K562 (cell line): ENCODE data around the gene BCAS4. TPM values are rescaled to one million over a fixed set of nuclear protein-coding genes. Genes with fewer than 3 reads are reported as not detected.
A peak's percentile ranks its signal among the peaks of the same experiment; 100 is the strongest.

Experiments
- ATF6 ChIP-seq: sonication (generic); formaldehyde crosslinking; IDR thresholded peaks from 2 replicates; pipeline ENCODE4 v1.4.0; 2020; ENCODE audit warnings: mild to moderate bottlenecking, missing genetic modification reagents
- BDP1 ChIP-seq: IDR thresholded peaks from 3 replicates; pipeline ENCODE4 v1.6.1; 2011; ENCODE audit not compliant: insufficient read length, insufficient read depth
- CC2D1A ChIP-seq: fragments of 450-650 bp; IDR thresholded peaks from 2 replicates; pipeline ENCODE4 v1.6.1; 2017; ENCODE audit warnings: mild to moderate bottlenecking
- CTCF ChIP-seq, 3 experiments: IDR thresholded peaks in 2 of 3; conservative IDR thresholded peaks in 1 of 3; 2 replicates each; pipeline ENCODE4 v1.5.1; 2011 to 2012; ENCODE audit warnings: low read length in 3 of 3, mild to moderate bottlenecking in 3 of 3, control low read depth in 2 of 3, improper control_type of control experiment in 1 of 3, inconsistent platforms in 1 of 3, low read depth in 1 of 3, mixed read lengths in 1 of 3, moderate library complexity in 1 of 3; ENCODE audit not compliant: insufficient read depth in 2 of 3
- DIDO1 ChIP-seq: fragments of 450-650 bp; IDR thresholded peaks from 2 replicates; pipeline ENCODE4 v1.6.1; 2016; ENCODE audit warnings: low read depth, missing biosample characterization, missing genetic modification characterization
- HNRNPH1 ChIP-seq: fragments of 200-400 bp; formaldehyde crosslinking; optimal IDR thresholded peaks from 2 replicates; pipeline ENCODE3; 2017; ENCODE audit warnings: low read depth, mild to moderate bottlenecking, low read length, moderate library complexity
- ILK ChIP-seq: fragments of 450-650 bp; IDR thresholded peaks from 2 replicates; pipeline ENCODE4 v1.6.1; 2016; ENCODE audit warnings: missing genetic modification characterization, low read depth, mild to moderate bottlenecking, missing compliant biosample characterization, moderate library complexity, borderline replicate concordance
- RNF2 ChIP-seq: sonication (generic); IDR thresholded peaks from 2 replicates; pipeline ENCODE4 v1.6.1; 2016
- SAFB2 ChIP-seq: fragments of 200-400 bp; formaldehyde crosslinking; IDR thresholded peaks from 2 replicates; pipeline ENCODE4 v1.6.1; 2018; ENCODE audit warnings: borderline replicate concordance, low read length, low read depth, moderate library complexity; ENCODE audit not compliant: severe bottlenecking
- SMC3 ChIP-seq: conservative IDR thresholded peaks from 2 replicates; pipeline ENCODE4 v1.6.1; 2011; ENCODE audit warnings: low read depth, low read length, improper control_type of control experiment; ENCODE audit not compliant: insufficient read depth
- TFAM ChIP-seq: fragments of 250-450 bp; sonication (Bioruptor Pico); conservative IDR thresholded peaks from 2 replicates; pipeline ENCODE4 v1.5.0; 2021; ENCODE audit warnings: mild to moderate bottlenecking, moderate library complexity
- U2AF1 ChIP-seq: fragments of 200-400 bp; formaldehyde crosslinking; optimal IDR thresholded peaks from 2 replicates; pipeline ENCODE3; 2017; ENCODE audit warnings: mild to moderate bottlenecking, low read depth, low read length, moderate library complexity
- polyA plus RNA-seq, 8 experiments: library from polyadenylated mRNA; depleted of rRNA in 4 of 8; stranded (reverse) in 5 of 8; unstranded in 3 of 8; fragments of >200 nt; fragmentation: Nextera tagmentation in 2 of 8; fragmentation: Illumina TruSeq in 1 of 8; extraction: Ambion mirVana in 2 of 8; extraction: Trizol in 1 of 8; gene quantifications; 2 replicates each; pipeline versions ENCODE4 v1.2.1 to v1.2.3, GENCODE V29; 2011 to 2014; ENCODE audit warnings: inconsistent platforms in 1 of 8, missing spikeins in 1 of 8
- total RNA-seq, 7 experiments: library from RNA; depleted of rRNA in 6 of 7; stranded (reverse); fragments of >200 nt in 6 of 7; fragmentation: Illumina TruSeq in 2 of 7; extraction: Trizol in 2 of 7; gene quantifications; 2 replicates each; pipeline versions ENCODE4 v1.2.1 to v1.2.3, GENCODE V29; 2011 to 2021; ENCODE audit warnings: low replicate concordance in 1 of 7
- TF ChIP-seq, protein P1 (sequence below): fragments of 250-450 bp; sonication (Bioruptor Pico); IDR thresholded peaks from 2 replicates; pipeline ENCODE4 v1.5.0; 2021; ENCODE audit warnings: mild to moderate bottlenecking, borderline replicate concordance

BCAS4 gene
- total and polyA plus RNA-seq, 9 of the 15 experiments (the other 6 are each of a cell fraction or from before 2014, with no cell fraction given): 0.15 to 2.3 (median 0.47) TPM

GRCh38 chr20:50790651-50791277 is 4.1 kb upstream of the BCAS4 start (continued):
- TF ChIP-seq U2AF1 (no peak), SMC3 (peak; percentile 66; the same call in 1 of the 2 replicates), SAFB2 (no peak), ATF6 (CRISPR knock-in tag) (0 out of 2 replicates have a peak, but pooled peaks have one; percentile 59), TFAM (CRISPR knock-in tag) (no peak), ILK (tag) (no peak), CC2D1A (no peak), HNRNPH1 (no peak), CTCF (IDR thresholded peaks at IDR 0.05 in 2 of 3, conservative IDR thresholded peaks at IDR 0.05 in 1 of 3; ENCODE audit: insufficient read depth in 2 of 3, low read depth in 1 of 3, low read length in 3 of 3) (peak; percentile 85 to 90 (median 88)), DIDO1 (no peak), BDP1 (no peak), RNF2 (peak; percentile 82)
- TF ChIP-seq, protein P1, sequence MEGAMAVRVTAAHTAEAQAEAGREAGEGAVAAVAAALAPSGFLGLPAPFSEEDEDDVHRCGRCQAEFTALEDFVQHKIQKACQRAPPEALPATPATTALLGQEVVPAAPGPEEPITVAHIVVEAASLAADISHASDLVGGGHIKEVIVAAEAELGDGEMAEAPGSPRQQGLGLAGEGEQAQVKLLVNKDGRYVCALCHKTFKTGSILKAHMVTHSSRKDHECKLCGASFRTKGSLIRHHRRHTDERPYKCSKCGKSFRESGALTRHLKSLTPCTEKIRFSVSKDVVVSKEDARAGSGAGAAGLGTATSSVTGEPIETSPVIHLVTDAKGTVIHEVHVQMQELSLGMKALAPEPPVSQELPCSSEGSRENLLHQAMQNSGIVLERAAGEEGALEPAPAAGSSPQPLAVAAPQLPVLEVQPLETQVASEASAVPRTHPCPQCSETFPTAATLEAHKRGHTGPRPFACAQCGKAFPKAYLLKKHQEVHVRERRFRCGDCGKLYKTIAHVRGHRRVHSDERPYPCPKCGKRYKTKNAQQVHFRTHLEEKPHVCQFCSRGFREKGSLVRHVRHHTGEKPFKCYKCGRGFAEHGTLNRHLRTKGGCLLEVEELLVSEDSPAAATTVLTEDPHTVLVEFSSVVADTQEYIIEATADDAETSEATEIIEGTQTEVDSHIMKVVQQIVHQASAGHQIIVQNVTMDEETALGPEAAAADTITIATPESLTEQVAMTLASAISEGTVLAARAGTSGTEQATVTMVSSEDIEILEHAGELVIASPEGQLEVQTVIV (CRISPR knock-in tag): no peak
